Lower leg skin (tissue), 4 donors: ENCODE data around the gene ERFL. TPM values are rescaled to one million over a fixed set of nuclear protein-coding genes. Genes with fewer than 3 reads are reported as not detected.

Experiments used
- DNase-seq, 2 donors: peaks; one replicate each; pipeline ENCODE4 v3.0.0-alpha.2; 2019; ENCODE audit warnings: low spot score in 2 of 2
- H3K4me3 ChIP-seq: fragments of 200-600 bp; sonication (generic); 2 replicates; pipeline ENCODE4 v1.5.1; 2017; ENCODE audit warnings: mild to moderate bottlenecking, low read depth; ENCODE audit not compliant: poor library complexity, severe bottlenecking
- CTCF ChIP-seq, 3 donors: fragments of 450-650 bp; IDR thresholded peaks; one replicate each; pipeline ENCODE4 v1.5.1; 2016; ENCODE audit warnings: antibody characterized with exemption in 3 of 3, mild to moderate bottlenecking in 3 of 3, moderate library complexity in 2 of 3
- POLR2A ChIP-seq, 2 donors: fragments of 450-650 bp; IDR thresholded peaks; one replicate each; pipeline ENCODE4 v1.6.1; 2016 to 2017; ENCODE audit warnings: antibody characterized with exemption in 2 of 2, mild to moderate bottlenecking in 1 of 2, moderate library complexity in 1 of 2
- WGBS, 2 donors: methylation state at CpG; one replicate each; pipeline ENCODE4 v1.1.5; 2018; 5-methylcytosine and 5-hydroxymethylcytosine counted together
- intact Hi-C: fragments of 100-400 bp; cut with DNase I; formaldehyde crosslinking; loops from one replicate; pipeline ENCODE4 v1.15.0; 2023; ENCODE audit warnings: low total_unique reads
- total RNA-seq, 4 donors: library from RNA; depleted of rRNA; stranded (reverse); fragments of >200 nt; gene quantifications; one replicate each; pipeline ENCODE4 v1.1.0, GENCODE V29; 2016

The ERFL gene
- total RNA-seq, 4 donors from 2014 or later = 0.16 TPM; not detected in 3

- H3K4me3 ChIP-seq = no peak overlapping the region
- DNase-seq = no peak
- intact Hi-C loops = no loop called here
- TF ChIP-seq POLR2A (IDR thresholded peaks at IDR 0.05) = no peak
- no peak for TF ChIP-seq CTCF (IDR thresholded peaks at IDR 0.05)
- WGBS, 2 donors = 83 to 84% methylated on average over 5 of the region's 5 CpGs
Observed at GRCh38 chr19:41864374-41864773, 63.9 kb downstream of the ERFL start.

GRCh38 chr19:41863209-41863931 lies 64.9 kb downstream of the ERFL start:
- intact Hi-C loops = no loop called here

GRCh38 chr19:41862445-41862986 lies 65.7 kb downstream of the ERFL start:
- H3K4me3 ChIP-seq = no peak overlapping the region
- TF ChIP-seq POLR2A (IDR thresholded peaks at IDR 0.05) (no peak), CTCF (IDR thresholded peaks at IDR 0.05) (no peak)
- WGBS, 2 donors = 60 to 73% methylated on average over 2 of the region's 2 CpGs
- intact Hi-C loops = no loop called here
- no peak for DNase-seq

More at GRCh38 chr19:41863209-41863931, 64.9 kb downstream of the ERFL start:
- TF ChIP-seq POLR2A (IDR thresholded peaks at IDR 0.05) = no peak
- TF ChIP-seq CTCF (IDR thresholded peaks at IDR 0.05) = no peak
- WGBS, 2 donors = 77 to 82% methylated on average over 11 of the region's 11 CpGs
- no peak for DNase-seq
- no peak overlapping the region for H3K4me3 ChIP-seq

GRCh38 chr19:41861846-41862245 lies 66.4 kb downstream of the ERFL start:
- no peak overlapping the region for H3K4me3 ChIP-seq
- DNase-seq = no peak
- 67 to 78% methylated on average over 9 of the region's 9 CpGs for WGBS, 2 donors
- no peak for TF ChIP-seq POLR2A (IDR thresholded peaks at IDR 0.05)
- no peak for TF ChIP-seq CTCF (IDR thresholded peaks at IDR 0.05)
- intact Hi-C loops = no loop called here

GRCh38 chr19:41861116-41861768 lies 67.0 kb downstream of the ERFL start:
- H3K4me3 ChIP-seq = peak overlapping the region; percentile 84
- intact Hi-C loops = no loop called here
- no peak for TF ChIP-seq CTCF (IDR thresholded peaks at IDR 0.05)
- no peak for TF ChIP-seq POLR2A (IDR thresholded peaks at IDR 0.05)
- no peak for DNase-seq
- WGBS, 2 donors = 21 to 26% methylated on average over 9 of the region's 9 CpGs
